GM21825 (cell line): ENCODE data around the gene KMT2C.
A peak's percentile ranks its signal among the peaks of the same experiment; 100 is the strongest.
"Not testable (repeated sequence)": the region's sequence is repeated elsewhere in the genome, so short reads cannot be mapped to it uniquely, and the experiment has no call there.

ENCODE experiments used
- ATAC-seq: cut with Tn5 transposase; IDR thresholded peaks from one replicate; pipeline ENCODE4 v1.9.1; 2021; ENCODE audit warnings: mild to moderate bottlenecking, moderate library complexity; ENCODE audit not compliant: unreplicated experiment

The KMT2C gene

DNA sequence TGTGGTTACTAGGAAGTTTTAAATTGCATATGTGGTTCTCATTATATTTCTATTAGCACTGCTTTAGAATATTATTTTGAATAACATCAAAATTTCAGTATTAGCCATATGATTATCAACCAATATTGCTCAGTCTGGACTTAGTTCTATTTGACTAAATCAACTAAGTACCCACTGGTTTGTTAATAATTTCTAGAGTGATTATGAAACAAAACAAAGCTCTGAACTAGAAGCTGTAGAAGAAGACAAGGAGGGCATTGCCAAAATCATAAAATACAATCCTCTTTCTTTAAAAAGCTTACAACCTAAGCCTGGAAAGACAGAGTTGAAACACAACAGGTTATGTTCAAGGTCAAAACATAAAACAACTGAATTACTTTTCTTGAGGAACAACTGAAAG is 204.7 kb downstream of the KMT2C start:
- ATAC-seq, result no peak

DNA sequence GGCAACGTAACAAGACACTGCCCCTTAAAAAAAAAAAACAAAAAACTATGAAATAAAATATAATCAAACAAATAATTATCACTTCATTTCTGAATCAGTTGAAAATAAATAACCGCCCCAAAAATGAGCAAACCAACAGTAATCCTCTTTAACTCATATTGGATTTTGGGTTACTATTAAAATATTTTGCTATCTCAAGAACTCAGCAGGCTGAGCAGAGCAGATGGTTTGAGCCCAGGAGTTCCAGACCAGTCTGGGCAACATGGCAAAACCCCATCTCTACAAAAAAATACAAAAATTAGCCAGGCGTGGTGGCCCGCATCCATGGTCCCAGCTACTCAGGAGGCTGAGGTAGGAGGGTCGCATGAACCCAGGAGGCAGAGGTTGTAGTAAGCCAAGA is 216.2 kb downstream of the KMT2C start:
- not testable (repeated sequence) for ATAC-seq

DNA sequence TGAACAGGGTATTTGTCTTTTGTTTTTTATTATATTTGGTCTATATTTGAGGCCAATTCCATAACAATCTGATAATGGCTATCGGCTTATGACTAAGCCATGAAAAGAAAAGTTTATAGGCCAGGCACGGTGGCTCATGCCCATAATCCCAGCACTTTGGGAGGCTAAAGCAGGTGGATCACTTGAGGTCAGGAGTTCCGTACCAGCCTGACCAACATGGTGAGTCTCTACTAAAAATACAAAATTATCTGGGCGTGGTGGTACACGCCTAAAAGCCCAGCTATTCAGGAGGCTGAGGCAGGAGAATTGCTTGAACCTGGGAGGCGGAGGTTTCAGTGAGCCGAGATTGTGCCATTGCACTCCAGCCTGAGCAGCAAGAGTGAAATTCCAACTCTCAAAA is 227.0 kb downstream of the KMT2C start:
- not testable (repeated sequence) for ATAC-seq

DNA sequence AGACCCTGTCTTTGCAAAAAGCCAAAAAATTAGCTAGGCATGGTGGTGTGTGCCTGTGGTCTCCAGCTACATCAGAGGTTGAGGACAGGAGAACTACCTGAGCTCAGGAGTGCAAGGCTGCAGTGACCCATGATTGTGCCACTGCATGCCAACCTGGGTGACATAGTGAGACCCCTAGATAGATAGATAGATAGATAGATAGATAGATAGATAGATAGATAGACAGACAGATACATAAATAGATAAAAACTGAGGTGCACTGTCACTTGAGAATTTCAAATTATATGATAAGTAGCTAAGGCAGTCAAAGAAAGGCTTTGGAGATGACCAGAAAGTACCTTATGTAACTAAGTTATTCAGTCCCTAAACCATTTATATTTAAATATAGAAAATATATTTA is 231.4 kb downstream of the KMT2C start:
- ATAC-seq, result not testable (repeated sequence)

DNA sequence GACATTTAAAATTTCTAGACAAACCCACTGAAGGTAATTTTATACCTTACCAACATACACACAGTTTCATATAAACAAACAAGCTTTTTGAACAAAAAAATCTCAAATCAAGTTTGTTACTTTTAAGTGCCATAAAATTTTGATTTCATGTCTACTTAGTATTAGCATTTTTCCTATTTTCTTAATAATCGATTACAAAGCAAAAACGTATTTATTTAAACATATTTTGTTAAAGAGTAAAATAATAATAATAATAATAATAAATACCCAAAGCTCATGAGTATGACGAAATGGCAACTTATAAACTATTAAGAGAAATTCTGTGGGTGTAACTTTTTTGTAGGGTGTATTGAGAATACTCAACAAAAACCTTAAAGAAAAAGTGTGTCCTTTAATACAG is 232.7 kb downstream of the KMT2C start:
- no peak for ATAC-seq

DNA sequence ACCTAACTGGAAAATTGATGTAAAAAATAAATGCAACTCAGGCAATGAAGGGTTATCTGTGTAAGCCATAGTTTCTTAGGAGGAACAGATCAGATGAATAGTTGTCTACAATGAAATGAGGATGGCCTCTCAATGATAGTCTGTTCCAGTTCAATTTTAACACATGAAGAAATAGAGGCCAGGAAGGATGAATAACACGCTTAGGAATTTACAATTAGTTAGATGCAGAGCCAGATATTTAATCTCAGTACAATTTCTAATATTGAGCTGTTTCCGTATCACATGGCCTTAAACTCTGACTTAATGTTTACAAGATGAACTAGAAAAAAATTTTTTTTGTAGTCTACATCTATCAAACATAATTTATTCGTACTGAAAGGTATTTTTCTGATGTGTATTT is 233.7 kb downstream of the KMT2C start:
- no peak for ATAC-seq

DNA sequence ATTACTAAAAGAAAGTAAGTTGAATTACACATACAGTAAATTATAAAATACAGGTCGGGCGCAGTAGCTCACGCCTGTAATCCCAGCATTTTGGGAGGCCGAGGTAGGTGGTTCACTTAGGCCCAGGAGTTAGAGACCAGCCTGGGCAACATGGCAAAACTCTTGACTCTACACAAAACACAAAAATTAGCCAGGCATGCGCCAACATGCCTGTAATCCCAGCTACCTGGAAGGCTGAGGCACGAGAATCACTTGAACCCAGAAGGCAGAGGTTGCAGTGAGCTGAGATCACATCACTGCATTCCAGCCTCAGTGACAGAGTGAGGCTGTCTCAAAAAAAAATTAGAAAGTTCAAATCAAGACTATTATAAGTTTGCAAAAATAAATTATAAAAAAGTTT is 235.4 kb downstream of the KMT2C start:
- ATAC-seq, result no peak

DNA sequence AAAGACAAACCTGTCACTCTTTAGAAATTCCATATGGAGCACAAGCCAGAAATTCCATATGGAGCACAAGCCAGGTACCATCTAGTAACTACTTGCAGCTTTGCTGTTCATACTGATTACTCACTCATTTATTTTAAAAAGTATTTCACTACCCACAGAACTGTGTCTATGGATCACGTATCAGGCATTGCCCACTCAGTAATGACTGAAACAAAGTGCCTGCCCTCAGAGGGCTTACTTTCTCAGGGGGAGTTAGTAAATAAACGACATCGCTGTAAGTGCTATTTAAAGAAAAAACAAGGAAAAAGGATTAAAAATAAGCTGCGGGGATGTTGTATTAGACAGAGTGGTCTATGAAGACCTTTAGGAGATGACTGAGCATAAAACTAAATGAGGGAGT is 239.4 kb downstream of the KMT2C start:
- no peak for ATAC-seq

DNA sequence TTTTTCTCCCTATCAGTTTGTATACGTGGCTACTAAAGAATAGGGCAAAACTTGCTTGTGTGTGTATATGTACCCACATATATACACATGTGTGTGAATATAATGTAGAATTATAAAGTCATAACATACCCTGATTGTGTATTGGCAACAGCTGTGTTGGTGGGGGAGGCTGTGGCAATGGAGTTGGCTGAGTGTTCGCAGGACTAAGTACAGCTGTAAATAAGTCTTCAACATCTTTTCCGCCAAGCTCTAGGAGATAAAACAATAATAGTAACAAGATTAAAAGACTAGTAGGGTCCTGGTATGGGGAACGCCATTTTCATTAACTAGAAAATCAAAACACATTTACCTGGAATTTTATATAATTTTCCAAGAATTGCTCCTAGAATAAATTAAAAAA is 241.9 kb downstream of the KMT2C start:
- no peak for ATAC-seq

DNA sequence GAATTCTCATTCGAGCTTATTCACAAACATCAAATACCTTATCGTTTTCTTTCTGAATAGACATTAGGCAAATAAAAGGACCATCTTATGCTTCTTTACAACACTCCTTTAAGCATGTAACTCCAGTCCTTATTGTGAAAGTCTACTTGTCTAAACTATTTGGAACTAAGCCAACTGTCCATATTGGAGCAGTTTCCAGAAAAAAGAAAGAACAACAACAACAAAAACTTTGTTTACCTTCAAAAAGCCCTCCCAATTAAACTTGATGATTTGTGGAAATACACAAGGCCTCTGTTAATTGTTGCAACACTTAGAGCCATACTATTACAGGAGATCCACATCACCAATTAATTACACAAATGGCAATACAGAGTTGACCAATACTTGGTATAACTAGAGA is 246.7 kb downstream of the KMT2C start:
- ATAC-seq, result no peak

DNA sequence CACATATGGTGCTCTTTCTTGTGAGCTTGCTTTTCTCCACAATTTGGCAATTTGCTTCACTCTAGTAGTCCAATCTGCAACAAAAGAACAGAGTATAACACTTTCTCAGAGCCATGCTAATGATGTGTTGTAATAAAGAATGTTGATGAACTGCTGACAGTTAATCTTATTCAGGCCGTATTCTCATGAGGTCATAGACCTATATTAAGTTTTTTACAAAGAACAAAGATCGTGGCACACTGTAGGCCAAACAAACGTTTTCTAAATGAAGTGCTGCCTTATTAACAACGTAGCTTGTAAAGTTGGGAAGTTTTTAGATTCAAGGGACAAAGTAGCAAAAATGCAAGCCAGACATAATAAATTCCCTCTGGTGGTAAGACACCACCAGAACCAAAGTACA is 250.2 kb downstream of the KMT2C start:
- ATAC-seq, result no peak

DNA sequence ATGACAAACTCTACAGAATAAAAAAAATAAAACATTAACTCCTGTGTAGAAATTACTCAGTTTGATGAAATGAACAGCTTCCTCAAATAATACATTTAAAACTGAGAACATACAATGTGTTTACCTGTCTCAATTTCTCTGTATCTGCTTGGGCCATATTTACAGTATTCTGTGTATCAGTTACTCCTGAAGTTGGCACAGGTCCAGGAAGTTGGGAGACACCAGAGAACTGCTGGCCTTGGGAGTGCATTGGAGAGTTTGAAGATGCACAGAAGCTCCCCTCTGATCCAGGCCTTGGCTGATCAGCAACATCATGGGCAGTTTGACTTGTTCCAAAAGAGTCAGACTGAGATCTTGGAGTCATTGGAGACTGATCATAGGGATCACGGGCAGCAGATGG is 255.2 kb downstream of the KMT2C start:
- ATAC-seq, result no peak

DNA sequence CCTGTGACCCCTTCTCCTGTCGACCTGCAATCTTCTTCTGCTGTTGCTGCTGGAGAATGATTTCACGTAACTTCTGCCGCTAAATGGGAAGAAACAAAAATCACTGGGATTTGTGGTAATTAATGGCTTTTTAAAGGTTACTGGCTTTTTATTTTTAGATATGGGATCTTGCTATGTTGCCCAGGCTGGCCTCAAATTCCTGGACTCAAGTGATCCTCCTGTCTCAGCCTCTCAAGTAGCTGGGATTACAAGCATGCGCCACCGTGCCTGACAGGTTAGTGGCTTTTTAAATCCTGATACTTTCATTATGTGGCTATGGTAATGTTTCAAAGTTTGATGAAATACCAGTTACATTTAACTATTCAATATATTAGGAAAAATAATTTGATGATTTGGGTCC is 255.8 kb downstream of the KMT2C start:
- no peak for ATAC-seq

DNA sequence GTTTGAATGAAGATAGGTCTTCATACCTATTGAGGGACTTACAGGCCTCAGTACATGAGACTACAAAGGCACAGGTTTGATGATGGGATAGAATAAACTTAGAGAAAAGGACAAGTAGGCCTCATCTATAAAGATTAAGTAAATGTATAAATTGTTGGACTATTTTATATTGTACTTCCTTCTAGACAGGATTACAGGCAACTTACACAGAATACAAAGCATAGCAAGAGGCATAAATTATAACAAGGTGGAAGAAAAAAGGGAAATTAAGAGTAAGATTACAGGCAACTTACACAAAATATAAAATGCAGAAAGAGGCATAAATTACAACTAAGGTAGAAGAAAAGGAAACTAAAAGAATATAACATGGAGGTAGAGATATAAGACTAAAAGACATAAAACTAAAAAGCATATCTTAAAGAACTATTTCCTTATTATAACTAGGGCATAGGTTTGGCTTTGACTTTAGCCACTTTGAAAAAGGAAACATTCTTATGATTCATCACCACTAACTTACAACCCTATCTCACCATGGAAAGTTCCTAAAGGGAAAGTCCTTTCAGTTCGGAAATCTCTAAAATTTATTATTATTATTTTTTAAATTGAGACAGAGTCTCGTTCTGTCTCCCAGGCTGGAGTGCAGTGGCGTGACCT is 257.3 kb downstream of the KMT2C start:
- ATAC-seq, result no peak

DNA sequence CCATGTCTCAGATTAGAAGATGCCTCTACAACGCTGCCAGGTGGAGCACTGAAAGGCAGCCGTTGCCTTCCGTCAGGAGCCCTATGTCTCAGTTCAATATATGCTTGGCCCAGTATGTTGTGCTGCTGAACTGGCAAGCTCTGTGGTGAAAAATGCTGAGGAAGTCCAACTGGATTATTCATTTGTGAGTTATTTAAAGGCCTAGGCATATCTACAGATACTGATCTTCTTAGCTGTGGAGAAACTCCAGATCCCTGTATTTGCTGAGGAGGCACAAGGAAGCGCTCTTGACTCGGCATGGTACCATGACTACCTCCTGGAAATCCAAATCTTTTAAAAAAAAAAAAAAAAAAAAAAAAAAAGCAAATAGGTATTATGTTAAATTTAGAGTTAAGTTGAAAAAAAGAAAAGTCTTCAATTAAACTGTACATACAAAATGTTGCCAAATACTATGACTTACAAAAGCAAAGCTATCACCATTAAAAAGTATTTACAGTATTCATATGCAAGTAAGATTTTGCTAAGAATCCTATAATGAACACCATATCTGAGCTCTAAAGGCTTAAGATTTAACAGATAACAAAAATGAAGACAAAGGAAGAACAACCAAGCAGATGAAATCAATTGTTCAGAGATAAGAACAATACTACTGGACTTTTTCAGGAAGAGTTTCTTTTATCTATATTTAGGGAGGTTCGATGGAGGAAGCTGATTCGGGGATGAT is 258.0 kb downstream of the KMT2C start:
- ATAC-seq, result no peak

DNA sequence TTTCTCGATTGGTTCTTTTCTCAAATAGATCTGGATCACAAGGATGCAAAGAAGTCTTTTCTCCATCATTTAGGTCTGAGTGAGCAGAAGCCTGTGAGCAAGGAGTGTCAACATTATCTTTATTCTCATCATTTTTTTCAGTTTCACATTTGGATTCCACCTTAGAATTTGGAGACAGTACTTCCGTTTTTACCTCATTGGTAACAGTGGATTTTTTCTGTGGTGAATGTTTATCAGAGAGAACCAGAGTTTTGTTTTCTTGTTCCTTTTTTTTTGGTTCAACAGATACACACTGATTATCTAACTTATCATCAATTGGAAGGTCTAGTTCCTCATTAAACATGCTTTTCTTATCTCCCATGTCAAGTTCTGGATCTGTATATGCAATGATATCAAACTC is 259.0 kb downstream of the KMT2C start:
- peak; percentile 74 for ATAC-seq

DNA sequence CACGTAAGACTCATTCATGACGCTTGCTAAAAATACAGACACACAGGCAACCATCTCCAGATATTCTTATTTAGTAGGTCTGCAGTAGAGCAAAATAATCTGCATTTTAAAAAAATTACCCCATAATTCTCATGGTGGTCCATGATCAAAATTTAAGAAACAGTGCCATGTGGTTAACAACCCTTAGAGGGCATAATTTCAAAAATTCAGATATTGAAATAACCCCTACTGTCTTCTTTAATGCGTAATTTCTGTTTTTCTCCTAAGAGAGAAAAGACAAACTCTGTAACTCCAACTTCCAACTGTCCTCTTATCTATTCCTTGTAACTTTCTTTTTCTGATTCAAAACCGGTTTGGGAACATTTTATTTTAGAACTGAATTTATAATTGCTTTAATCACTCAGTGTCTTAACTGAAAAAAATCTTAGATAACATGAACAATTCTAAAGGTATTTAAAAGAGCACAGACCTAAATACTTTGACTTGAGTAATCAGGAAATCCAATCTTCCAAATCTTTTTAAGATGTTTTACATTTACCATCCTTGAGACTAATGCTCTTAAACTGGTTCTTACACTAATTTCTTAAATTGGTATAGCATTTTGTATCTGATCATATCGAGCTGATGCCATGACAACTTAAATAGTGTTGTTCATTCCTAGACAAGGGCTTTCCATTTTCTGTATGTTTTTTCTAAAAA is 262.3 kb downstream of the KMT2C start:
- no peak for ATAC-seq

DNA sequence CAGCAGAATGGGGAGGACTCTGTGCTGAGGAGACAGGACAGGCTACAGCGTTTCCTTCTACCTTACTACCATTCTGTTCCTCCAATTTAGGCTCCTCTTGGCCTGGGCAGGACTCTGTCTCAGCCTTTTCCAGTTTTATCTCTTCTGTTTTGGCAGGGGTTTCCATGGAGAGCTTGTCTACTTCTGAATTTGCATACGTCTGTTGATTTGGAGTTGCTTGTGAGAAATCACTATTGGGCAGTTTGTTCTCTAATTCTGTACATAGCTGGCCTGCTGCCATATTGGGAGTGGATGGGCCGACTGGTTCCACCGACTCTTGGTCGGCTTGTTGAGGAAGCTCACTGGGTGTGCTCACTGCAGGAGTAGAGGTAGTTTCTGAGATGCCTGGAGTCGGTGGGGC is 273.5 kb downstream of the KMT2C start:
- ATAC-seq, result no peak

DNA sequence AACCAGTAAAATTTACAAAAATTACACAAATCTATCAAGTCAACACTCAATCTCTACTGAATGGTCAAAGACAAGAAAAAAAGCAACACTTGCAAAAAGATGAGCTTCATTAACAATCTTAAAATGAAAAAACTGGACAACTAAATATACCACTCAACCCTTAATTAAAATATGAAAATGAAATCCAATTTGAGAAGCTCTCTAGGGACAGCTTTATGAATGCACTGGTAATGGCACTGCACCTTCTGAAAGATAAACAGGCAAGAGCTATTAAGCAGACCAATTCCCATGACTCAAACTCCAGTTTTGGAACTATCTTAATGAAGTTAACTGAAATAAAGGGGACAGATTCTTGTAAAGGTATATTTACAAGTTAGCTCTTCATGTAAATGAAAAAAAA is 274.6 kb downstream of the KMT2C start:
- ATAC-seq, result no peak

DNA sequence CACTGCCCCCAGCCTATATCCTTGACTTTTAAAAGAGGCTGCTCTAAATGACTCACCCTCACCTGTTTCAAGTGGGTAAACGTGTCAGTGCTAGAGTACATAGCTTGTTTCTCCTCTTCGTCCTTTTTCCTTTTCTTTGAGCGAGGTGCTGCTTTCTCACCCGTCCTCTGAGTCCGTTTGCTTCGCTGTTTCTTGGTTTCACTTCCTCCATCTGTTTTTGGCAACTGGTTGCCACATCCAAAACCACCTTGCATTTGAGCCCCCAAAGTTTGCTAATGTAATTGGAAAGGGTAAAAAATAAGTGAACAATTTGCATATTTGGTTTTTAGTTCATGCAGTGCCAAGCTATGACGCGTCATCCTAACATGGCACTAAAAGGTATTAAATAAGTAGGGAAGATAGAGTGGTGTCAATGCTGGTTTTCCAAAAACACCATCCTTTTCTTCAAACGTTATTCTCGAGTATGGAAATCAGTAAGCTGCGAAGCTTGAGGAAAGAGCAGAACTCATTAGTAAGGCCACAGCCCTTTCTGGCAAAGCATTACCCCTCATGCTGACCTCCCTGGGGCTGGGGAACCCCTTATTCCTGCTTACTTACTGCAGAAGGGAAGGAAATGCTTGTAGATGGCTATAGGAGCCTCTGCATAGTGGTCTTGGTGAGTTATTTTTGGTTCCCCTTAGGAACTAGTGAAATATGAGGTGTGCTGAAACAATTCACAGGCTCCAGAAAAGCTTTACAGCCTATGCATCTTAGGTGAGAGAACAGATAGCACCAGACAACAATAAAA is 276.8 kb downstream of the KMT2C start:
- peak; percentile 87 for ATAC-seq

DNA sequence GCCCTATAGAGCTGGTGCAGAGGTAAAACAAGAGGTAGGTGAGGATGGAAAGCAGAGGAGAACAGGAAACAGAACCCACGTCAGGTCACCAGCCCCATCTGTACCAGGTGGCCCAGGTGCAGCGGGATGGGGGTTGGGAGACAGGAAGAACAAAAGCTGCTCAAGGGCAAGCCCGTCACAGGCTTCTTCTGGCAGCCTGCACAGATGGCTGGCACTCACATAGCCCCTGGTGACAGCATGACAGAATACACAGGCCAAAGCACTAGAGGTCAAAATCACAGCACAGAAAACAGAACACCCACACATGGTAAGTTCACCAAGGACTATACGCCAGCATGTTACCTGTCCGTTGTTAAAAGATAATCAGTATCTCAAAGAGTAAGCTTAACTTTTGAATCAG is 283.5 kb downstream of the KMT2C start:
- ATAC-seq, result no peak
